GM23338 (cell line): Measurements from ENCODE around the gene PHF1.

ENCODE experiments used
- POLR2AphosphoS5 ChIP-seq: IDR thresholded peaks from 2 replicates; pipeline ENCODE4 v1.6.1; 2016; ENCODE audit warnings: antibody characterized with exemption, low read depth
- ZNF114 ChIP-seq: fragments of 250-450 bp; sonication (Bioruptor Pico); IDR thresholded peaks from 2 replicates; pipeline ENCODE4 v1.5.0; 2020; ENCODE audit warnings: mild to moderate bottlenecking, moderate library complexity
- TF ChIP-seq, protein P1 (sequence below), 2 experiments: fragments of 200-600 bp in 1 of 2; sonication (generic) in 1 of 2; conservative IDR thresholded peaks; 2 replicates each; pipeline versions ENCODE4 v1.5.1 to v1.6.1; 2016 to 2017; ENCODE audit warnings: antibody characterized with exemption in 2 of 2, low read depth in 2 of 2, mild to moderate bottlenecking in 2 of 2, moderate library complexity in 1 of 2

GRCh38 chr6:33443619-33444504 is 33.0 kb downstream of the PHF1 start:
- TF ChIP-seq, protein P1, sequence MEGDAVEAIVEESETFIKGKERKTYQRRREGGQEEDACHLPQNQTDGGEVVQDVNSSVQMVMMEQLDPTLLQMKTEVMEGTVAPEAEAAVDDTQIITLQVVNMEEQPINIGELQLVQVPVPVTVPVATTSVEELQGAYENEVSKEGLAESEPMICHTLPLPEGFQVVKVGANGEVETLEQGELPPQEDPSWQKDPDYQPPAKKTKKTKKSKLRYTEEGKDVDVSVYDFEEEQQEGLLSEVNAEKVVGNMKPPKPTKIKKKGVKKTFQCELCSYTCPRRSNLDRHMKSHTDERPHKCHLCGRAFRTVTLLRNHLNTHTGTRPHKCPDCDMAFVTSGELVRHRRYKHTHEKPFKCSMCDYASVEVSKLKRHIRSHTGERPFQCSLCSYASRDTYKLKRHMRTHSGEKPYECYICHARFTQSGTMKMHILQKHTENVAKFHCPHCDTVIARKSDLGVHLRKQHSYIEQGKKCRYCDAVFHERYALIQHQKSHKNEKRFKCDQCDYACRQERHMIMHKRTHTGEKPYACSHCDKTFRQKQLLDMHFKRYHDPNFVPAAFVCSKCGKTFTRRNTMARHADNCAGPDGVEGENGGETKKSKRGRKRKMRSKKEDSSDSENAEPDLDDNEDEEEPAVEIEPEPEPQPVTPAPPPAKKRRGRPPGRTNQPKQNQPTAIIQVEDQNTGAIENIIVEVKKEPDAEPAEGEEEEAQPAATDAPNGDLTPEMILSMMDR (conservative IDR thresholded peaks at IDR 0.05; ENCODE audit: low read depth in 2 of 2), result no peak
- TF ChIP-seq POLR2AphosphoS5 (peak; percentile 16; the same call in 1 of the 2 replicates), ZNF114 (CRISPR knock-in tag) (no peak)
